Chondrocyte (in vitro differentiated cells): ENCODE data around the gene FBXO48. TPM values are rescaled to one million over a fixed set of nuclear protein-coding genes. Genes with fewer than 3 reads are reported as not detected.

Experiments used
- DNase-seq: peaks from one replicate; pipeline ENCODE4 v3.0.0; 2021; ENCODE audit warnings: mixed read lengths, low spot score
- H3K27ac Mint-ChIP-seq: one replicate; pipeline ENCODE4 v1.8.0; 2021; ENCODE audit warnings: mild to moderate bottlenecking, moderate library complexity, mixed read lengths; ENCODE audit not compliant: unreplicated experiment
- H3K27me3 Mint-ChIP-seq: 2 replicates; pipeline ENCODE4 v1.8.0; 2021; ENCODE audit warnings: low read depth, mixed read lengths
- H3K36me3 Mint-ChIP-seq: 2 replicates; pipeline ENCODE4 v1.8.0; 2021; ENCODE audit warnings: low read depth, mixed read lengths
- H3K4me1 Mint-ChIP-seq: 2 replicates; pipeline ENCODE4 v1.8.0; 2021; ENCODE audit warnings: low read depth, mild to moderate bottlenecking, mixed read lengths
- H3K4me3 Mint-ChIP-seq: one replicate; pipeline ENCODE4 v1.8.0; 2021; ENCODE audit warnings: mild to moderate bottlenecking, moderate library complexity, mixed read lengths; ENCODE audit not compliant: unreplicated experiment
- H3K9me3 Mint-ChIP-seq: 2 replicates; pipeline ENCODE4 v1.8.0; 2021; ENCODE audit warnings: low read depth, mixed read lengths
- CTCF ChIP-seq: fragments of 200-600 bp; sonication (generic); IDR thresholded peaks from 2 replicates; pipeline ENCODE4 v1.5.0; 2021; ENCODE audit warnings: antibody characterized with exemption, mild to moderate bottlenecking, moderate library complexity
- total RNA-seq: library from RNA; stranded (reverse); gene quantifications from 3 replicates; pipeline ENCODE4 v1.2.1, GENCODE V29; 2021

Gene FBXO48
- total RNA-seq, 1 donor from 2014 or later: 0.55 TPM

GRCh38 chr2:68438455-68439303, 28.4 kb downstream of the FBXO48 start:
- no peak for DNase-seq
- Mint-ChIP-seq H3K4me1 (peaks cover 32% of the 10 kb centered on the region), H3K27ac (no peak overlapping the region), H3K9me3 (no peaks in the 10 kb centered on the region), H3K36me3 (no peaks in the 10 kb centered on the region), H3K4me3 (no peak overlapping the region), H3K27me3 (peaks cover 5% of the 10 kb centered on the region)
- TF ChIP-seq CTCF: no peak

- Mint-ChIP-seq H3K36me3 (no peaks in the 10 kb centered on the region), H3K27me3 (no peaks in the 10 kb centered on the region), H3K27ac (peak overlapping the region; percentile 91), H3K4me3 (peak overlapping the region; percentile 46), H3K9me3 (no peaks in the 10 kb centered on the region), H3K4me1 (peaks cover 28% of the 10 kb centered on the region)
- no peak for TF ChIP-seq CTCF
- no peak for DNase-seq
Measured at GRCh38 chr2:68436270-68436669, 30.8 kb downstream of the FBXO48 start.

GRCh38 chr2:68435615-68436014, 31.5 kb downstream of the FBXO48 start:
- no peaks in the 10 kb centered on the region for H3K27me3 Mint-ChIP-seq
- TF ChIP-seq CTCF: no peak
- no peak for DNase-seq
- H3K9me3 Mint-ChIP-seq: no peaks in the 10 kb centered on the region
- peak overlapping the region; percentile 91 for H3K27ac Mint-ChIP-seq
- H3K4me3 Mint-ChIP-seq: peak overlapping the region; percentile 42
- H3K36me3 Mint-ChIP-seq: no peaks in the 10 kb centered on the region
- peaks cover 23% of the 10 kb centered on the region for H3K4me1 Mint-ChIP-seq

- Mint-ChIP-seq H3K4me3 (no peak overlapping the region), H3K27ac (peak overlapping the region; percentile 91), H3K9me3 (no peaks in the 10 kb centered on the region), H3K4me1 (peaks cover 22% of the 10 kb centered on the region), H3K36me3 (no peaks in the 10 kb centered on the region), H3K27me3 (no peaks in the 10 kb centered on the region)
- TF ChIP-seq CTCF: no peak
- DNase-seq: no peak
Measured at GRCh38 chr2:68434981-68435380, 32.1 kb downstream of the FBXO48 start.

GRCh38 chr2:68432696-68433658, 34.1 kb downstream of the FBXO48 start:
- H3K4me3 Mint-ChIP-seq: no peak overlapping the region

More at GRCh38 chr2:68432696-68433658, 34.1 kb downstream of the FBXO48 start:
- H3K9me3 Mint-ChIP-seq: no peaks in the 10 kb centered on the region
- H3K27me3 Mint-ChIP-seq: no peaks in the 10 kb centered on the region
- DNase-seq: no peak
- peaks cover 30% of the 10 kb centered on the region for H3K4me1 Mint-ChIP-seq
- H3K36me3 Mint-ChIP-seq: no peaks in the 10 kb centered on the region
- no peak for TF ChIP-seq CTCF
- H3K27ac Mint-ChIP-seq: no peak overlapping the region
